WI38 (cell line): Measurements from ENCODE around the gene SWAP70.

Source experiments
- H3K4me3 ChIP-seq: 2 replicates; pipeline ENCODE4 v1.5.1; 2011; ENCODE audit warnings: low read depth, mild to moderate bottlenecking, control low read depth, low read length
- TF ChIP-seq, protein P1 (sequence below): IDR thresholded peaks from 2 replicates; pipeline ENCODE4 v1.5.1; 2012; ENCODE audit warnings: low read depth, mild to moderate bottlenecking, control low read depth, low read length

The SWAP70 gene

DNA sequence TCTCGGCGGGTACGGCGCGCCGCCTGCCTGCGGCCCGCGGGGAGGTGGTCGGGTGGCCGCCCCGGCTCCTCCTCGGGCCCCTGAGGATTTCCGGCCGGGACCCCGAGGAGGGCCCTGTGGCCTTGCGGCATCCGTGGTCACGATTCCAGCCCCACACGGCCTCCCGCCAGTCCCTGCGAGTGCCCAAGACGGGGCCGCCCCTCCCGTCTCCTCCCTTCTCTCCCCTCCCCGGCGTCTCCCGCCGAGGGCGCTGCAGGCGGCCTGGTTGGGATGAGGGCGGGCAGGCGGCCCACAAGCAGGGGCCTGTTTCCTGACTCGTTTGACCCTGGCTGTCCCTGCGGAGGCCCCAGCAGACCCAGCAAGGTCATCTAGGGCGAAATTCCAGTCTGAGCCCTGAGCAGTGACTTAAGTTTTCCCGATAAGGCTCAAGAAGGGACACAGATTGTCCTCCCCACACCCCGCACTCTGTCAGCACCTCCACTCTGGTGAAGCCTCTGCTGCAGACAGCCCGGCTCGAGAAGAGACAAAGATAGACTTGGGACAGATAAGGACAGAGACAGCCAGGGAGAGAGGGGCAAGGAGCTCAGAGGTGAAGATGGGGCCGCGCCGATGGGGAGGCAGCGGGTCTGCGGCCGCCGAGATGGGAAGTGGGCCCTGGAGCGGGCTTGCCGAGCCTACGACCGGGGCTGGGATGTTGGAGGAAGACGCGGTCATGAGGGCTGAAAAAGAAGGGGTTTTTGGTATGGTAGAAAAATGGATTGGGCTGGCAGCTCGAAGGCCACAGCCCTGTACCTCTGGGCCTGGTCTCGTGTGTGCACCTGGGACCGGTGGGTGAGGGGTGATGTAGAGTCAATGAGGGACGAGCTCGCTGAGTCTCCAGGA lies 95.0 kb downstream of the SWAP70 start:
- peak overlapping the region; percentile 51 for H3K4me3 ChIP-seq
- TF ChIP-seq, protein P1, sequence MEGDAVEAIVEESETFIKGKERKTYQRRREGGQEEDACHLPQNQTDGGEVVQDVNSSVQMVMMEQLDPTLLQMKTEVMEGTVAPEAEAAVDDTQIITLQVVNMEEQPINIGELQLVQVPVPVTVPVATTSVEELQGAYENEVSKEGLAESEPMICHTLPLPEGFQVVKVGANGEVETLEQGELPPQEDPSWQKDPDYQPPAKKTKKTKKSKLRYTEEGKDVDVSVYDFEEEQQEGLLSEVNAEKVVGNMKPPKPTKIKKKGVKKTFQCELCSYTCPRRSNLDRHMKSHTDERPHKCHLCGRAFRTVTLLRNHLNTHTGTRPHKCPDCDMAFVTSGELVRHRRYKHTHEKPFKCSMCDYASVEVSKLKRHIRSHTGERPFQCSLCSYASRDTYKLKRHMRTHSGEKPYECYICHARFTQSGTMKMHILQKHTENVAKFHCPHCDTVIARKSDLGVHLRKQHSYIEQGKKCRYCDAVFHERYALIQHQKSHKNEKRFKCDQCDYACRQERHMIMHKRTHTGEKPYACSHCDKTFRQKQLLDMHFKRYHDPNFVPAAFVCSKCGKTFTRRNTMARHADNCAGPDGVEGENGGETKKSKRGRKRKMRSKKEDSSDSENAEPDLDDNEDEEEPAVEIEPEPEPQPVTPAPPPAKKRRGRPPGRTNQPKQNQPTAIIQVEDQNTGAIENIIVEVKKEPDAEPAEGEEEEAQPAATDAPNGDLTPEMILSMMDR = no peak

DNA sequence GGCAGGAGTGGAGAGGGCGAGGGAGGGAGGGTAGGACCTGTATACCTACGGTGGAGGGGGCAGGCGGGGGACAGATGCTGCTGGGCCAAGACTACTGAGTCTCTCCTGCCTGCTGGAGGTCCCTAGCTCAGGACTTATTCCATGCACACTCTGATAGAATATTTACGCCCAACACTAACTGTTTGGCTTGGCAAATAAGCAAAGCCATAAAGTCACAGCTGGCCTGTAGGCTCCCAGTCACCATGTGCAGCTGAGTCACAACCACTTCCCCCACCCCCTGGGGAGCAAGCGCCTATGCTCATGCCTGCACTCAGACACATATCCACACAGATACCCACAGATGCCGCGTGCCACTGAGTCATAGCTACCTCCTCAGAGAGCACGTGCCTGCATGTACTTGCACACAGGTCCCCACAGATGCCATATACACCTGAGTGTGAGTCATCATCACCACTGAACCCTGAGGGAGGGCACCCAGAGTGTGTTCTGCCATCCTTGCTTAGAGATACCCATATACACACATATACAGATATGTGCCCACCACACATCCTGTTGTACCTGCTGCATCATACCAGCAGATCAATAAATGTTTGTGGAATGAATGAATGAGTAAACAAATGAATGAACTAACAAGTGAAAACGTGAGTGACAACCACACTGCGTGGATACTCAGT lies 95.8 kb downstream of the SWAP70 start:
- TF ChIP-seq, protein P1 = no peak
- peak overlapping the region; percentile 51 for H3K4me3 ChIP-seq

DNA sequence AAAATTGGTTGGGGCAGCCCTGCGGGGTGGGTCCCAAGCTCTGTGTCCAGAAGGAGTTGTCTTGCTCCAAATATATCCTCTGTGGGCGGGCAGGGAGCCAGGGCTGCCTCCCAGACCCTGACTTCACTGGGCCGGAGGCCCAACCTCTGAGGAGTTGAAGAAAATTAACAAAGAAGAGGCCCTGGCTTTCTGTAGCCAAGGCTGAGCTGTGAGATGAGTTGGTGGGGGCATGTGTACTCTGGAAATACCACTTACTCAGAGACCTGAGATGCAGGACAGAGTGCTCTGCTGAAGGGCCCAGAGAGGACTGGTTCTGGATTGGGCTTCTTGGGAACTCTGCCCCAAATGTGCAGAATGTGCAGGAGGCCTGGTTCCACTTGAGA lies 96.3 kb downstream of the SWAP70 start:
- H3K4me3 ChIP-seq = no peak overlapping the region

DNA sequence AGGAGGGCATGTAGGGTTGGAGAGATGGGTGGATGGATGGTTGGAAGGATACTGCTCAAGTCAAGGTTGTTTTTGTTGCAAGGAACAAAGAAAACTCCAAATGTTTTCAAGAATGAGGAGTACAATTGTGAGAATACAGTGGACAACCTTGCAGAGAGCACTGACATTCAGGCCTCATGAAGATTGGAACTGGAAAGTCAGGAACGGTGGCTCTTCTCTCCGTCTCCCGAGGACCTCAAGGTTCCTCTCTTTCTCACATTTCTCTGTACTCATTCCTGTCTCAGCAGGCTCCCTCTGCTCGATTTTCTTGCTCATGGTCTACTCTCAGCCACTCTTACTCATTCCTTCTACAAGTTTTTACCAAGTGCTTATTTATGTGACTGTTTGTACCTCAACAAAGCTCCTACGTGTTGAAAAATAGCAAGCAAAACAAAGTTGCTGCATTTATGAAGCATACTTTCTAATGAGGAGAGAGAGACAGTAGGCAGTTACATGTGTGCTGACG lies 97.6 kb downstream of the SWAP70 start:
- H3K4me3 ChIP-seq = no peak overlapping the region
- TF ChIP-seq, protein P1 = no peak

More for the DNA sequence above, 96.3 kb downstream of the SWAP70 start:
- TF ChIP-seq, protein P1 = no peak

DNA sequence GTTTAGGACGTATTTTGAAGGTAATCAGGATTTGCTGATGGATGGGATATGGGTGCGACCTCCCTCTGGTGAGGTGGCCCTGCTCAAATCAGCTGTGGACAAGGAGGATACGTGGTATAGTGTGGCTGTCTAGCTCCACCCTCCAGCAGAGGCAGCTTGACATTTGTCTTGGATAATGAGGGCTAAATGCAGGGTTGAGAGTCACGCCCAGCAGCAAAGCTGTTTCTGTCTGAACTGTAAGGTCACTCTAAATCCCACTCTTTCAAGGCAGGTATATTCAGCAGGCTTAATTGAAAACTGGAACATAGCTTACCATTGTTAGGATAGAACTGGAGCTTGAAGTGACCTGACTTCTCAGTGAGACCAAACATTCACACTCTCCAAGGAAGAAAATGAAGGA lies 98.7 kb downstream of the SWAP70 start:
- TF ChIP-seq, protein P1 = no peak
- H3K4me3 ChIP-seq = no peak overlapping the region

DNA sequence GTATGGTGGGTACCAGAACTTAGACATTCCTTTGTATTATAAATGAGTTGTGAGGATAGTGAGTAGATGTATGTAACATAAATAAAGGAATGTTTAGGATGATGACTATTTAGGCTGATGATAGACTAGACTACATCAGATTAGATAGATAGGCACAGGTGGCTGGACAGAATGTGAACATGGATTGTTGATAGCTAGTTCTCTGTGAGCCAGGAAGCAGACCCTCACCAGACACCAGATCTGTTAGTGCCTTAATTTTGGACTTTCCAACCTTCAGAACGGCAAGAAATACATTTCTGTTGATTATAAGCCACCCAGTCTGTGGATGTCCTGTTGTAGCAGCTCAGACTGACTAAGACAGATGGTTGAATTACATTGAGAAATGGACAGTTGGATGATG lies 99.4 kb downstream of the SWAP70 start:
- TF ChIP-seq, protein P1 = no peak

More for the DNA sequence above, 99.4 kb downstream of the SWAP70 start:
- H3K4me3 ChIP-seq = no peak overlapping the region
